Body of pancreas (tissue), 4 donors: ENCODE results near the gene SEC14L1. TPM values are rescaled to one million over a fixed set of nuclear protein-coding genes. Genes with fewer than 3 reads are reported as not detected.
A peak's percentile ranks its signal among the peaks of the same experiment; 100 is the strongest.

ENCODE experiments used
- ATAC-seq: fragments of 150-250 bp; one replicate; pipeline ENCODE4 v1.9.1; 2016
- DNase-seq, 4 donors: peaks; one replicate each; pipeline ENCODE4 v3.0.0-alpha.2; 2019
- H3K27ac ChIP-seq, 4 donors: fragments of 200-600 bp; sonication (generic); 1 replicate in 3 of 4; 2 replicates in 1 of 4; pipeline versions ENCODE4 v1.5.1 to v1.6.1; 2016 to 2019; ENCODE audit warnings: mild to moderate bottlenecking in 1 of 4, mixed read lengths in 1 of 4, moderate library complexity in 1 of 4
- H3K27me3 ChIP-seq, 2 donors: fragments of 200-600 bp; sonication (generic); one replicate each; pipeline ENCODE4 v1.6.0; 2016; ENCODE audit warnings: mild to moderate bottlenecking in 1 of 2
- H3K36me3 ChIP-seq, 2 donors: fragments of 200-600 bp; sonication (generic); replicated peaks in 1 of 2; 2 replicates each; pipeline ENCODE4 v1.5.1; 2016; ENCODE audit warnings: low read depth in 2 of 2; ENCODE audit not compliant: insufficient read depth in 1 of 2
- H3K4me1 ChIP-seq: fragments of 200-600 bp; sonication (generic); one replicate; pipeline ENCODE4 v1.6.0; 2016
- H3K4me3 ChIP-seq, 2 donors: fragments of 200-600 bp; sonication (generic); 1 replicate in 1 of 2; 2 replicates in 1 of 2; pipeline ENCODE4 v1.5.1; 2016 to 2019
- H3K9me3 ChIP-seq, 3 donors: fragments of 200-600 bp; sonication (generic); 1 replicate in 2 of 3; 2 replicates in 1 of 3; pipeline ENCODE4 v1.5.1; 2016
- POLR2A ChIP-seq, 3 donors: fragments of 450-650 bp; IDR thresholded peaks; one replicate each; pipeline ENCODE4 v1.6.1; 2016; ENCODE audit warnings: antibody characterized with exemption in 3 of 3, mild to moderate bottlenecking in 2 of 3
- WGBS, 2 donors: methylation state at CpG; one replicate each; pipeline ENCODE4 v1.1.5; 2017; 5-methylcytosine and 5-hydroxymethylcytosine counted together
- intact Hi-C: fragments of 100-400 bp; cut with DNase I; formaldehyde crosslinking; loops from one replicate; pipeline ENCODE4 v1.15.1; 2023
- total RNA-seq, 2 donors: library from RNA; depleted of rRNA; stranded (reverse); fragments of >200 nt; gene quantifications; one replicate each; pipeline ENCODE4 v1.1.0, GENCODE V29; 2016
- TF ChIP-seq, protein P1 (sequence below), 7 experiments: fragments of 450-650 bp in 4 of 7; fragments of 200-600 bp in 3 of 7; sonication (generic) in 3 of 7; IDR thresholded peaks; one replicate each; pipeline ENCODE4 v1.5.1; 2016 to 2019; ENCODE audit warnings: antibody characterized with exemption in 7 of 7

The SEC14L1 gene
- total RNA-seq, 2 donors from 2014 or later, result 22.1 to 36.8 TPM

DNA sequence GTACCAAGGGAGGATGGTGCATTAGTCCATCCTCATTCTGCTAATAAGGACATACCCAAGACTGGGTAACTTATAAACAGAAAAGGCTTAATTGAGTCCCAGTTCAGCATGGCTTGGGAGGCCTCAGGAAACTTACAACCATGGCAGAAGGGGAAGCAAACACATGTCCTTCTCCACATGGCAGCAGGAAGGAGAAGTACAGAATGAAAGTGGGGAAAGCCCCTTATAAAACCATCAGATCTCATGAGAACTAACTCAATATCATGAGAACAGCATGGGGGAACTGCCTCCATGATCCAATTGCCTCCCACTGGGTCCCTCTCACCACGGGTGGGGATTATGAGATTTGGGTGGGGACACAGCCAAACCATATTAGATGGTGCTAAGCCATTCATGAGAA, 84.5 kb downstream of the SEC14L1 start:
- no peak overlapping the region for H3K27ac ChIP-seq
- no peaks in the 10 kb centered on the region for H3K27me3 ChIP-seq
- intact Hi-C loops, result no loop called here
- no peak overlapping the region for H3K4me3 ChIP-seq
- no peaks in the 10 kb centered on the region for H3K36me3 ChIP-seq
- ATAC-seq, result no peak
- TF ChIP-seq, protein P1, sequence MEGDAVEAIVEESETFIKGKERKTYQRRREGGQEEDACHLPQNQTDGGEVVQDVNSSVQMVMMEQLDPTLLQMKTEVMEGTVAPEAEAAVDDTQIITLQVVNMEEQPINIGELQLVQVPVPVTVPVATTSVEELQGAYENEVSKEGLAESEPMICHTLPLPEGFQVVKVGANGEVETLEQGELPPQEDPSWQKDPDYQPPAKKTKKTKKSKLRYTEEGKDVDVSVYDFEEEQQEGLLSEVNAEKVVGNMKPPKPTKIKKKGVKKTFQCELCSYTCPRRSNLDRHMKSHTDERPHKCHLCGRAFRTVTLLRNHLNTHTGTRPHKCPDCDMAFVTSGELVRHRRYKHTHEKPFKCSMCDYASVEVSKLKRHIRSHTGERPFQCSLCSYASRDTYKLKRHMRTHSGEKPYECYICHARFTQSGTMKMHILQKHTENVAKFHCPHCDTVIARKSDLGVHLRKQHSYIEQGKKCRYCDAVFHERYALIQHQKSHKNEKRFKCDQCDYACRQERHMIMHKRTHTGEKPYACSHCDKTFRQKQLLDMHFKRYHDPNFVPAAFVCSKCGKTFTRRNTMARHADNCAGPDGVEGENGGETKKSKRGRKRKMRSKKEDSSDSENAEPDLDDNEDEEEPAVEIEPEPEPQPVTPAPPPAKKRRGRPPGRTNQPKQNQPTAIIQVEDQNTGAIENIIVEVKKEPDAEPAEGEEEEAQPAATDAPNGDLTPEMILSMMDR (IDR thresholded peaks at IDR 0.05), result no peak
- TF ChIP-seq POLR2A (IDR thresholded peaks at IDR 0.05), result no peak
- DNase-seq, result no peak
- 75 to 100% methylated on average over 1 of the region's 1 CpG for WGBS, 2 donors
- H3K4me1 ChIP-seq, result no peaks in the 10 kb centered on the region
- H3K9me3 ChIP-seq, result no peaks in the 10 kb centered on the region

DNA sequence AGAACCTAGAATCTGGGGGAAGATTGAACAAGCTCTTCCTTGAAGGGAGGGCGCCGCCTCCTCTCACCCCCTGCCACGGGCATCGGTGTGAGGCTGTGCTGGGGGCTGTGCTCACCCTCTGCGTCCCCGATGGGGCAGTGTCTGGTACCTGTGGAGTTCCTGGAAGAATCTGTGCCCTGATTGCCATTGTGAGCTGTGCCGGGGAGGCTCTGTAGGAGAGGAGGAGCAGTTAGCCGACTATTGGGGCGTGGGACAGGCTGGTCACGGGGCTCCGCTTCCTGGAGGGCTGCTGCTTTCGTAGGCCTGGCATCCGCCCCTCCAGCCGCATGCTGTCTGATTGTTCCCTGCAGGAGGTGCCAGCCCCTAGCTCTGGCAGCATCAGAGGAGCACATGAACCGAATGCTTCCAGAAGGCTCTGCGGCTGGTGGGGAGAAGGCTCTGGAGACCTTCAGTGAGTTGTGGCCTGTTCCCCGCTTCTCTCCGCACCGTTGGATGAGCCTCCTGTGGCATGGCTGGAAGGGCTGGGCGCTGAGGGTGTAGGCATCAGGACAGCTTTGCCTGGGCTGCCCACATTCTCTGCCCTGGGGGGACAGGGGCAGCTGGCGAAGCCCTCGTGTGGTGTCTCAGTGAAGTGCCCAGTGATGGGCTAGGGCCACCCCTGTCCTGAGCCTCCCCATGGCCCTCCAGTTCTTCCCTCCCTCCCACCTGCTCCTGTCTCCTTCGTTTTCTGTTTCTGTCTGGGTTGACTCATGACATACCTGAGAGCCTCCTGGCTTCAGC, 86.9 kb downstream of the SEC14L1 start:
- no peaks in the 10 kb centered on the region for H3K4me1 ChIP-seq
- 25 to 79% methylated on average over 1 to 21 of the region's 23 CpGs for WGBS, 2 donors
- H3K27ac ChIP-seq, result peak overlapping the region in 1 of 4 donors; percentile 34
- H3K27me3 ChIP-seq, result no peaks in the 10 kb centered on the region
- TF ChIP-seq, protein P1 (IDR thresholded peaks at IDR 0.05), result no peak
- TF ChIP-seq POLR2A (IDR thresholded peaks at IDR 0.05), result peak in 1 of 3 donors; percentile 17
- no peak overlapping the region for H3K4me3 ChIP-seq
- ATAC-seq, result peak; percentile 28
- H3K36me3 ChIP-seq, result no peaks in the 10 kb centered on the region
- no peak for DNase-seq
- intact Hi-C loops, result no loop called here
- no peaks in the 10 kb centered on the region for H3K9me3 ChIP-seq

DNA sequence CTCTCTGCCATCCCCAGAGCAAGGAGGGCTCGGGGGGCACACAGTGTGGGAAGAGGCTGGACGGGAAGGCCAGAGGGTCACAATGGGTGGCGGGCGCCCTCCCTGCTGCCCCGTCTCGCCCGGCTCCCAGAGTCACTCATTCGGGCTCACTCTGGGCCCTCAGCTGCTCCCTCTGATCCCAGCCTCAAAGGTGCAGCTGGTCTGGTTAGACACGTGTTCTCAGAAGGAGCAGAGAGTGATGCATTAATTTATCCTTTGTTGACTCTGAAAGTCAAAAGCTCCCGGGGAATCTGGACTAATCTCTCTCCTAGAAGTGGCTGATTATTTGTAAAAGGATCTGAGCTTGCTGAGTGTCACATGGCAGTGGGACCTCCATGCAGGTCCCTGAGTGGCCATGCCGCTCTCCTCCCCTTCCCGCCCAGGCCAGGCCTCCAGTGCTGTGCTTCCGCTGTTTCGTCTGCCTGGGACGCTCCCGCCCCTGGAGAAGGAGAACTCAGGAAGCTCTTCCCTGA, 87.5 kb downstream of the SEC14L1 start:
- H3K27me3 ChIP-seq, result no peaks in the 10 kb centered on the region
- WGBS, 2 donors, result 79 to 84% methylated on average over 8 to 14 of the region's 16 CpGs
- TF ChIP-seq, protein P1 (IDR thresholded peaks at IDR 0.05), result no peak
- no peak for TF ChIP-seq POLR2A (IDR thresholded peaks at IDR 0.05)
- ATAC-seq (no peak), DNase-seq (no peak)
- no peaks in the 10 kb centered on the region for H3K36me3 ChIP-seq
- intact Hi-C loops, result no loop called here
- no peaks in the 10 kb centered on the region for H3K4me1 ChIP-seq
- H3K27ac ChIP-seq, result peak overlapping the region in 1 of 4 donors; percentile 34
- no peak overlapping the region for H3K4me3 ChIP-seq
- no peaks in the 10 kb centered on the region for H3K9me3 ChIP-seq

DNA sequence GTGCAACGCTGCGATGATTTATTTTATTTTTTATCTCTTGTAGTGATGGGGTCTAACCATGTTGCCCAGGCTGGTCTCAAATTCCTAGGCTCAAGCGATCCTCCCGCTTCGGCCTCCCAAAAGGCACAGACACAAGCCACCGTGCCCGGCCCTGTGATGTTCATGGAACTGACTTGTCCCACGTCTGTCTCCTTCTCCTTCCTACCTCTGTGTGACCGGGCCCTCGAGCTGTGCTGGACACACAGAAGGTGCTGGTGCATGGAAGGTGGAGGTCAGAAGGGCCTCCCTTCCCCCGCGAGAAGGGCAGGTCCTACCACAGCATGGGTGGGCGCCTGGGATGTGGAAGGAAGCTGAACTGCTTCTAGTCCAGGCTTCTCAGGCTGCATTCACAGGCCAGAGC, 88.0 kb downstream of the SEC14L1 start:
- Histone ChIP-seq H3K27me3 (no peaks in the 10 kb centered on the region), H3K9me3 (no peaks in the 10 kb centered on the region), H3K4me1 (no peaks in the 10 kb centered on the region), H3K27ac (no peak overlapping the region), H3K36me3 (no peaks in the 10 kb centered on the region), H3K4me3 (no peak overlapping the region)
- TF ChIP-seq, protein P1 (IDR thresholded peaks at IDR 0.05), result no peak
- TF ChIP-seq POLR2A (IDR thresholded peaks at IDR 0.05), result no peak
- DNase-seq, result no peak
- 85 to 86% methylated on average over 12 to 13 of the region's 13 CpGs for WGBS, 2 donors
- intact Hi-C loops, result no loop called here
- no peak for ATAC-seq
